OCI-LY3 (cell line): ENCODE data around the gene NEU2.

Source experiments
- EZH2phosphoT487 ChIP-seq: fragments of 200-600 bp; shearing (Covaris generic); IDR thresholded peaks from 2 replicates; pipeline ENCODE4 v1.6.1; 2018; ENCODE audit warnings: antibody characterized with exemption, mixed run types, low read depth
- TF ChIP-seq, protein P1 (sequence below): fragments of 200-600, 300-600 bp; sonication (generic); IDR thresholded peaks from 2 replicates; pipeline ENCODE4 v1.5.1; 2014; ENCODE audit warnings: antibody characterized with exemption, low read length, low read depth

GRCh38 chr2:233047667-233048066 lies 15.2 kb downstream of the NEU2 start:
- TF ChIP-seq, protein P1, sequence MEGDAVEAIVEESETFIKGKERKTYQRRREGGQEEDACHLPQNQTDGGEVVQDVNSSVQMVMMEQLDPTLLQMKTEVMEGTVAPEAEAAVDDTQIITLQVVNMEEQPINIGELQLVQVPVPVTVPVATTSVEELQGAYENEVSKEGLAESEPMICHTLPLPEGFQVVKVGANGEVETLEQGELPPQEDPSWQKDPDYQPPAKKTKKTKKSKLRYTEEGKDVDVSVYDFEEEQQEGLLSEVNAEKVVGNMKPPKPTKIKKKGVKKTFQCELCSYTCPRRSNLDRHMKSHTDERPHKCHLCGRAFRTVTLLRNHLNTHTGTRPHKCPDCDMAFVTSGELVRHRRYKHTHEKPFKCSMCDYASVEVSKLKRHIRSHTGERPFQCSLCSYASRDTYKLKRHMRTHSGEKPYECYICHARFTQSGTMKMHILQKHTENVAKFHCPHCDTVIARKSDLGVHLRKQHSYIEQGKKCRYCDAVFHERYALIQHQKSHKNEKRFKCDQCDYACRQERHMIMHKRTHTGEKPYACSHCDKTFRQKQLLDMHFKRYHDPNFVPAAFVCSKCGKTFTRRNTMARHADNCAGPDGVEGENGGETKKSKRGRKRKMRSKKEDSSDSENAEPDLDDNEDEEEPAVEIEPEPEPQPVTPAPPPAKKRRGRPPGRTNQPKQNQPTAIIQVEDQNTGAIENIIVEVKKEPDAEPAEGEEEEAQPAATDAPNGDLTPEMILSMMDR: no peak
- no peak for TF ChIP-seq EZH2phosphoT487
